Measurements from ENCODE around the gene TUSC2. TPM values are rescaled to one million over a fixed set of nuclear protein-coding genes. Genes with fewer than 3 reads are reported as not detected.

Gene TUSC2
- 13.8 and 15.9 TPM in 2 replicates for total RNA-seq

GRCh38 chr3:50327943-50328691, at the start of gene TUSC2:
TSS of gene TUSC2 (minus strand) at chr3:50328223. CDS start at chr3:50328099, 124 bp downstream.

GRCh38 chr3:50358911-50359759, 31.1 kb upstream of the TUSC2 start, which contains the start of gene TMEM115:
TSS of gene TMEM115 (minus strand) at chr3:50359521. CDS start at chr3:50359063, 458 bp downstream.

GRCh38 chr3:50350527-50351322, 22.7 kb upstream of the TUSC2 start, which contains the start of the genes CYB561D2 and NPRL2:
TSS of gene CYB561D2 (plus strand) at chr3:50350862. CDS start at chr3:50351434, 572 bp downstream.
TSS of gene NPRL2 (minus strand) at chr3:50350775. CDS start at chr3:50350652, 123 bp downstream.

GRCh38 chr3:50345586-50346234, 17.7 kb upstream of the TUSC2 start, which contains the start of gene ZMYND10:
TSS of gene ZMYND10 (minus strand) at chr3:50345732. CDS start at chr3:50345579, 153 bp downstream.

GRCh38 chr3:50340448-50341329, 12.7 kb upstream of the TUSC2 start, which contains the start of gene RASSF1:
TSS of gene RASSF1 (minus strand) at chr3:50340836. CDS start at chr3:50340805, 31 bp downstream.

GRCh38 chr3:50322386-50323091, 5.5 kb downstream of the TUSC2 start, which contains the start of gene HYAL2:
TSS of gene HYAL2 (minus strand) at chr3:50322745. CDS start at chr3:50320489, 2,256 bp downstream.

GRCh38 chr3:50303013-50303815, 24.8 kb downstream of the TUSC2 start, which contains the start of gene HYAL1:
TSS of gene HYAL1 (minus strand) at chr3:50303574. CDS start at chr3:50302956, 618 bp downstream.

GRCh38 chr3:50298836-50299637, 29.0 kb downstream of the TUSC2 start, which contains the start of the genes HYAL3 and NAA80:
TSS of gene HYAL3 (minus strand) at chr3:50299405. CDS start at chr3:50295602, 3,803 bp downstream.
TSS of gene NAA80 (minus strand) at chr3:50299405. CDS start at chr3:50297463, 1,942 bp downstream.

GRCh38 chr3:50292159-50293078, 35.6 kb downstream of the TUSC2 start, which contains the start of gene IFRD2:
TSS of gene IFRD2 (minus strand) at chr3:50292429. CDS start at chr3:50292274, 155 bp downstream.

GRCh38 chr3:50278880-50279224, 49.2 kb downstream of the TUSC2 start, which contains the start of gene LSMEM2:
TSS of gene LSMEM2 (plus strand) at chr3:50279087. CDS start at chr3:50279114, 27 bp downstream.

Other genes with a start within 250 kb of the TUSC2 start
- 146 and 200 TPM in 2 replicates for gene RBM5, start 239.3 kb downstream of the TUSC2 start, total RNA-seq
- gene SEMA3F, start 172.9 kb downstream of the TUSC2 start, total RNA-seq = 3.6 and 4.5 TPM in 2 replicates
- not detected in 2 replicates for gene GNAT1, start 136.6 kb downstream of the TUSC2 start, total RNA-seq
- gene SLC38A3, start 123.0 kb downstream of the TUSC2 start, total RNA-seq = not detected in 2 replicates
- gene GNAI2, start 92.0 kb downstream of the TUSC2 start, total RNA-seq = 387 and 426 TPM in 2 replicates
- 2.4 and 4.6 TPM in 2 replicates for gene SEMA3B, start 59.1 kb downstream of the TUSC2 start, total RNA-seq
- not detected in 2 replicates for gene LSMEM2, start 49.1 kb downstream of the TUSC2 start, total RNA-seq
- gene IFRD2, start 35.8 kb downstream of the TUSC2 start, total RNA-seq = 48.2 and 49.1 TPM in 2 replicates
- 2.1 and 3.8 TPM in 2 replicates for gene HYAL3, start 28.8 kb downstream of the TUSC2 start, total RNA-seq
- 7.6 and 9.4 TPM in 2 replicates for gene NAA80, start 28.8 kb downstream of the TUSC2 start, total RNA-seq
- 0.49 and 0.65 TPM in 2 replicates for gene HYAL1, start 24.6 kb downstream of the TUSC2 start, total RNA-seq
- 35.0 and 37.5 TPM in 2 replicates for gene HYAL2, start 5.5 kb downstream of the TUSC2 start, total RNA-seq
- 30.8 and 37.2 TPM in 2 replicates for gene RASSF1, start 12.6 kb upstream of the TUSC2 start, total RNA-seq
- 0.65 and 2.1 TPM in 2 replicates for gene ZMYND10, start 17.5 kb upstream of the TUSC2 start, total RNA-seq
- 19.1 TPM in 2 replicates for gene NPRL2, start 22.6 kb upstream of the TUSC2 start, total RNA-seq
- gene CYB561D2, start 22.6 kb upstream of the TUSC2 start, total RNA-seq = 19.1 and 21.9 TPM in 2 replicates
- gene TMEM115, start 31.3 kb upstream of the TUSC2 start, total RNA-seq = 70.3 and 75.8 TPM in 2 replicates
- gene CACNA2D2, start 175.4 kb upstream of the TUSC2 start, total RNA-seq = 0.12 TPM in 1 of 2 replicates, not detected in the other
- 28.6 and 35.6 TPM in 2 replicates for gene C3orf18, start 239.5 kb upstream of the TUSC2 start, total RNA-seq
- 13.3 and 16.6 TPM in 2 replicates for gene HEMK1, start 241.3 kb upstream of the TUSC2 start, total RNA-seq

Data from hair follicle dermal papilla cell (primary cell).